CD4-positive, alpha-beta T cell treated with Interferon alpha-2 for 1 hour (primary cell): ENCODE results near the gene PCCA.
A peak's percentile ranks its signal among the peaks of the same experiment; 100 is the strongest.
"Not testable (repeated sequence)": the region's sequence is repeated elsewhere in the genome, so short reads cannot be mapped to it uniquely, and the experiment has no call there.

Experiments used
- DNase-seq, 2 donors: peaks; one replicate each; pipeline ENCODE4 v3.0.0-alpha.2; 2020 to 2022

The PCCA gene

DNA sequence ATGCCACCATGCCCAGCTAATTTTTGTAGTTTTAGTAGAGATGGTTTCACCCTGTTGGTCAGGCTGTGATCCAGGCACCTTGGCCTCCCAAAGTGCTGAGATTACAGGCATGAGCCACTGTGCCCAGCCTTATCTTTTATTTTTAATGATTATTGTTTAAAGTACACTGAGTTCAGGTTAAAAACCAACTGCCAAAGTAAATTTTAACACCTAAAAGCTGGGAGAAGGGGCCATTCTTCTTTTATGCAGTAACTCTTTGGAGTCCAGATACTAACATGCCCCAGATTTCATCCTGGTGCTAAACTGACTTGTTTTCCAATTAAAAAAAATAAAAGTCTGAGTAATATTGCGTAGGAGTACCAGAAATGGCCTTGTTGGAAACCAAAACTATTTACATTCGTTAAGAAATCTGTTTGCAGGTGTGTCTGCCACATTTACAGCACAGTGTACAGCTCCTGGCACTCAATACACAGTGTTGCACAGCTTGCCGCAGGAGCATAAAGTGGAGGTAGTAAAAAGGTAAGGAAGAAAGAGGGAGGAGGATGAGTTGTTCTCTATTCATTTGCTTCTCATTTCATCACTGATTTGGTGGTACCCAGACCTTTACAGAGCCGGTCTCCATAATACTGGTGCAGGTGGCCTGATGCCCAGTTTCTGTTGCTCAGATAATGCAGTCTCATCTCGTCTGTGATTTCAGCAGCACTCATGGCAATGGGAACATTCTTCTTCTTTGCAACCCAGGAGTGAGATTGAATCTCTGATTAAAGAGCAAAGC lies 108.9 kb downstream of the PCCA start:
- DNase-seq: no peak

- peak in 1 of 2 donors; percentile 44 for DNase-seq
Measured at GRCh38 chr13:100203696-100204367, 114.9 kb downstream of the PCCA start.

- DNase-seq: no peak
Measured at GRCh38 chr13:100208002-100208401, 119.1 kb downstream of the PCCA start.

GRCh38 chr13:100208626-100209025 lies 119.7 kb downstream of the PCCA start:
- no peak for DNase-seq

DNA sequence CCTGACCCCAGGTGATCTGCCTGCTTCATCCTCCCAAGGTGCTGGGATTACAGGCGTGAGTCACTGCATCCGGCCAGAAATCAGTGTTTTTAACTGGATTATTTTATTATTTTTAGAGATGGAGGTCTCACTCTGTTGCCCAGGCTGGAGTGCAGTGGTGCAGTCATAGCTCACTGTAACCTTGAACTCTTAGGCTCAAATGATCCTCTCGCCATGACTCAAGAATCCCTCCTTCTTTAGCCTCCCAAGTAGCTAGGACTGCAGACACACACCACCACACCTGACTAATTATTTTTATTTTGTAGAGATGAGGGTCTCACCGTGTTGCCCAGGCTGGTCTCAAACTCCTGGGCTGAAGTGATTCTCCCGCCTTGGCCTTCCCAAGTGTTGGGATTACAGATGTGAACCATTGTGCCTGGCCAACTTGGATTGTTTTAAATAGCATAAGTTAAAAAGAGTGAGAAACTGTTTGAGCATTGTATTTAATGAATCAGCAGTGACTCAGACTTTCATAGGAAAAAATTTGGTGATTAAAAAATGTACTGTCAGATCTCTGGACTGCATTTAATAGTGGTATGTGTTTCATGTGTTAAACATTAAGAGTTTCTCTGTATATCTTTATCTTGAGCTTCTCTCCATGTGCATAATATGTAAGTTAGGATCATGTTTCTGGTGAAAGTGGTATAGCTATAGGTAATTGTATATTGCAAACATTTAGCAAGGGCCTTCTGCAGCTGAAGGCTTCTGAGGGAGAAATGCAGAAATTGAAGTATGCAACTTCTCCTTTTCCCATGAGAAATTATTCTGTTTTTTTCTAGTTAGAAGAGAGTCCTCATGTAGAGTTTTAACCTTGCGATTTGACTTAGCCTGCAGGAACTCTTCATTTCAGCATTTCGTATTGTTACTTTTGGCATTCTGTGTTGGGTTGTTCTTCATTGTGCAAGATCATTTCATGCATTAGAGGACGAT lies 121.2 kb downstream of the PCCA start:
- no peak for DNase-seq

GRCh38 chr13:100211016-100211710 lies 122.3 kb downstream of the PCCA start:
- DNase-seq: no peak

DNA sequence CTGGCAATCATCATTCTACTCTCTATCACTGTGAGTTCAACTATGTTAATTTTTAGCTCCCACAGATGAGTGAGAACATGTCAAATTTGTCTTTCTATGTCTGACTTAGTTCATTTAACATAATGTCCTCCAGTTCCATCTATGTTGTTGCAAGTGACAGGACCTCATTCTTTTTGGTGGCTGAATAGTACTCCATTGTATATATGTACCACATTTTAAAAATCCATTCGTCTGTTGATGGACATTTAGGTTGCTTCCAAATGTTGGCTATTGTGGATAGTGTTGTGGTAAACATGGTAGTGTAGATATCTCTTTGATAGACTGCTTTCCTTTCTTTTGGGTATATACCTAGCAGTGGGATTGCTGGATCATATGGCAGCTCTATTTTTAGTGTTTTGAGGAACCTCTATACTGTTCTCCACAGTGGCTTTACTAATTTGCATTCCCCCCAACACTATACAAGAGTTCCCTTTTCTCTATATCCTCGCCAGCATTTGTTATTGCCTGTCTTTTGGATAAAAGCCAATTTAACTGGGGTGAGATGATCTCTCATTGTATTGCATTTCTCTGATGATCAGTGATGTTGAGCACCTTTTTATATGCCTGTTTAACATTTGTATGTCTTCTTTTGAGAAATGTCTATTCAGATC lies 124.1 kb downstream of the PCCA start:
- DNase-seq: no peak

GRCh38 chr13:100213576-100213975 lies 124.7 kb downstream of the PCCA start:
- no peak for DNase-seq

GRCh38 chr13:100214886-100215285 lies 126.0 kb downstream of the PCCA start:
- DNase-seq: no peak

DNA sequence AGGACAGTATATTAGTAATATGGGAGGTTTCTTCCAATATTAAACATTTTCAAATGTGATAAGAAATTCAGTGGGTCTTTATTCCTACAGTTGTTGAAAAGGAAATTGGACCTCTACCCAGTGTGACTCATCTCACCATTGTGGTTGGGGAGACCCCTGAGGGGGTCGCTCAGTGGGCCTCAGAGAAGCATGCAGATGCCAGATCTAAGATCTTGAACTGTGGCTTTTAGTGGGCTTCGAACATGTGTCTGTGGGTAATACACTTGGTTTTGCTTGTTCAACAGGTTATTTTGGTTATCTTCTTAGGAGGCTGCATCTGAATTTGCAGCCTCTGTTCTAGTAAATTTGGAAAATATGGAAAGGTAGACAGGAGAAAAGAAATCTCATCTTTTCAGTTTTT lies 132.3 kb downstream of the PCCA start:
- no peak for DNase-seq

DNA sequence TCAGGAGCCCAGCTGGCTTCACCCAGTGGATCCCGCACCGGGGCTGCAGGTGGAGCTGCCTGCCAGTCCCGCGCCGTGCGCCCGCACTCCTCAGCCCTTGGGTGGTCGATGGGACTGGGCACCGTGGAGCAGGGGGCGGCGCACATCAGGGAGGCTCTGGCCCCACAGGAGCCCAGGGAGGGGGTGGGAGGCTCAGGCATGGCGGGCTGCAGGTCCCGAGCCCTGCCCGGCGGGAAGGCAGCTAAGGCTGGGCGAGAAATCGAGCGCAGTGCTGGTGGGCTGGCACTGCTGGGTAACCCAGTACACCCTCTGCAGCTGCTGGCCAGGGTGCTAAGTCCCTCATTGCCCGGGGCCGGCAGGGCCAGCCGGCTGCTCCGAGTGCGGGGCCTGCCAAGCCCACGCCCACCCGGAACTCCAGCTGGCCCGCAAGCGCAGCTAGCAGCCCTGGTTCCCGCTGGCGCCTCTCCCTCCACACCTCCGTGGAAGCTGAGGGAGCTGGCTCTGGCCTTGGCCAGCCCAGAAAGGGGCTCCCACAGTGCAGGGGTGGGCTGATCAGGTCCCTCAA lies 135.2 kb downstream of the PCCA start:
- not testable (repeated sequence) for DNase-seq

DNA sequence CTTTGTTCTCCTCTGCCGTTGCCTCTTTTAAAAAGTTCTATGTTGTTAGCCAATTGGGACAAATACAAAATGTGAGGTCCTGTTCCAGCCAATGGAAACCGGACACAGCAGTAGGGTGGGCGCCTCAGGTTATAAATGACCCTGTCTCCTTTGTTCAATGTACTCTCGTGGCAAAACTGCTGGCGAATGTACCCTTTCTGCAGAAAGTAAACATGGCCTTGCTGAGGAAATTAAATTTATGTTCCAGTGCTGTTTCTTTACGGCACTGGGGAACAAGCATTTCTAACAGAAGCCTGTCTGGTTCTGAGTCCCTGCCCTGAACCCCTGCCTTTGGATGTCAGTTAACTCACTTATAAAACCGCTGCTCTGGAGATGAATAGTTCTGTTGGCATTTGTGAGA lies 140.7 kb downstream of the PCCA start:
- no peak for DNase-seq

DNA sequence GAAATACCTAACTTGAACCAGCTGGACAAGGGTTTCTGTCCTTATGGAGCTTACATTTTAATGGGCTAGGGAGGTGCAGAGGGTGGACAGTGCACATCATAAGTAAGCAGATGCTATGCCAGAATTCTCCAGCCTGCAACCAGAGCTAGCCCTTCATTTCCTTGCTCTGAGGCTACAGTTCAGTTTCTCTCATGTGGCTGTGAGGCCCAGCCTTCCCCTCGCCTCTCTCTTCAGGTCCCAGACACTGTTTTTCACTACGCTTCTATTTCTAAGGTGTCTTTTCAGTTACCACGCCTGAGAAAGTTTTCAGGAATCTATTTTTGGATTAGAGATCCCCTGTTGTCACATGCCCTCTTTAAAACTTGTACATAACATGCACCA lies 141.9 kb downstream of the PCCA start:
- no peak for DNase-seq

GRCh38 chr13:100231176-100231575 lies 142.3 kb downstream of the PCCA start:
- no peak for DNase-seq

DNA sequence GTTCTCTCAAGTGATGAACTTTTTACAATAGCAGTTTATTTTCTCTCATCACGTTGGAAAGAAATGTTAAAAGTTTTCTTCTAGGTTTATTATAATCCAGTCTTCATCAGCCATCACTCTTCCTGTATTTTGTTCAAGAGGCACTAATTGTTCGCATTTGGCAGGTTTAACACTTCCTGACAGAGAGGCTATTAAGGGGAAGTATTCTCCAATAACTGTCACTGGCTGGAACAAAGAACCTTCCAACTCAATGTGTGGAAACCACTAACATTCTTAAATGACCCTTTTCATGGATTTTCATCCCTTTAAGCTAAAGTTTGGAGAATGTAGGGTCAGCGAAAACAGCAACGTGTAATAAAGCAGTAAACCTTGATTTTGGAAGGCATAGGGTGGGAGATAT lies 145.1 kb downstream of the PCCA start:
- DNase-seq: no peak

- DNase-seq: no peak
Measured at GRCh38 chr13:100234524-100235136, 145.7 kb downstream of the PCCA start.

DNA sequence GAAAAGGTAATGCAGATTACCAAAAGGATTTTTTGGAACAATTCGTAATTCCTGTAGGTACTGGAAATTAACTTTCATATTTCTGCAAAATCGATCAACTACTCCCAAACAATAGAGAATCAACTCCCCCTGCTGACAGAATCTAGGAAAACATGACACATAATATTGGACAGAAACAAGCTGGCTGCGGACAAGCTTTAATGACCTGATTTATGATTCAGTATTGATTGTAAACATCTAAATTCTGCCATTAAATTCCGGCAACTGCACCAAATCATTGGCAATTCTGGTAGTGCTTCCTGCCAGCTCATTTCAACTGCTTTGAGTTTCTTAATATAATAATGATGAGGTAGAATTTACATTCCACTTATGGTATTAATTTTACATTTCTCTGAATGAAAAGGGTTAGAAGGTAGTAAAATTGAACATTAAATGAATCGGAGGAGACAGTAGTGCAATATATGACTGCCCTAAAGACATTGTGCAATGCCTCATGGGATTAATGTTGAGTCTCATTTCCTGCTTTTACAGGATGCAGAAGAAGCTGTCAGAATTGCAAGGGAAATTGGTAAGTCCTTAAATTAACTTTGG lies 146.5 kb downstream of the PCCA start:
- DNase-seq: peak in 1 of 2 donors; percentile 67

GRCh38 chr13:100240109-100240779 lies 151.4 kb downstream of the PCCA start:
- DNase-seq: no peak

GRCh38 chr13:100244431-100244830 lies 155.5 kb downstream of the PCCA start:
- DNase-seq: no peak

GRCh38 chr13:100245104-100245503 lies 156.2 kb downstream of the PCCA start:
- DNase-seq: no peak
